Stimulated activated CD4-positive, alpha-beta T cell treated with anti-CD3 and anti-CD28 coated beads, Interleukin-4, amount 100 ng/mL, for 24 hours (primary cell): ENCODE measurements around the gene MIDN.

ENCODE experiments used
- DNase-seq: peaks from one replicate; pipeline ENCODE4 v3.0.0-alpha.2; 2020

MIDN gene

GRCh38 chr19:1259876-1260748 is 11.7 kb downstream of the MIDN start:
- DNase-seq, result peak; percentile 50

GRCh38 chr19:1260749-1261537 is 12.6 kb downstream of the MIDN start:
- peak; percentile 96 for DNase-seq

- DNase-seq, result no peak
Observed at GRCh38 chr19:1261538-1261797, 13.1 kb downstream of the MIDN start.

- DNase-seq, result no peak
Observed at GRCh38 chr19:1261798-1262622, 13.6 kb downstream of the MIDN start.

GRCh38 chr19:1262623-1263123 is 14.3 kb downstream of the MIDN start:
- DNase-seq, result no peak

GRCh38 chr19:1263188-1263587 is 14.8 kb downstream of the MIDN start:
- DNase-seq, result no peak

GRCh38 chr19:1264801-1265614 is 16.6 kb downstream of the MIDN start:
- no peak for DNase-seq

- peak; percentile 47 for DNase-seq
Observed at GRCh38 chr19:1265615-1266128, 17.3 kb downstream of the MIDN start.

GRCh38 chr19:1266129-1266915 is 17.9 kb downstream of the MIDN start:
- peak; percentile 75 for DNase-seq

- DNase-seq, result peak; percentile 64
Observed at GRCh38 chr19:1266916-1267476, 18.6 kb downstream of the MIDN start.

- DNase-seq, result no peak
Observed at GRCh38 chr19:1267477-1268225, 19.3 kb downstream of the MIDN start.

- DNase-seq, result no peak
Observed at GRCh38 chr19:1268226-1269064, 20.1 kb downstream of the MIDN start.

GRCh38 chr19:1269065-1269477 is 20.7 kb downstream of the MIDN start, which contains the start of gene CIRBP:
TSS of gene CIRBP (plus strand) at chr19:1269332. CDS start at chr19:1270934, 1,602 bp downstream.
- peak; percentile 99 for DNase-seq

GRCh38 chr19:1269478-1270212 is 21.3 kb downstream of the MIDN start:
- DNase-seq, result peak; percentile 86

- DNase-seq, result peak; percentile 44
Observed at GRCh38 chr19:1270213-1270853, 21.9 kb downstream of the MIDN start.

- no peak for DNase-seq
Observed at GRCh38 chr19:1270854-1271527, 22.6 kb downstream of the MIDN start.
